Endodermal cell (in vitro differentiated cells): ENCODE measurements around the gene ZNF670. TPM values are rescaled to one million over a fixed set of nuclear protein-coding genes. Genes with fewer than 3 reads are reported as not detected.
A peak's percentile ranks its signal among the peaks of the same experiment; 100 is the strongest.

Source experiments
- DNase-seq: peaks from one replicate; pipeline ENCODE4 v3.0.0-alpha.2; 2017
- H3K27ac ChIP-seq: 2 replicates; pipeline ENCODE4 v1.5.1; 2013; ENCODE audit warnings: mild to moderate bottlenecking, low read depth, low read length, moderate library complexity
- H3K27me3 ChIP-seq: 2 replicates; pipeline ENCODE4 v1.6.1; 2013; ENCODE audit warnings: mild to moderate bottlenecking, low read length, moderate library complexity; ENCODE audit not compliant: insufficient read depth, control insufficient read depth, poor library complexity, severe bottlenecking
- H3K36me3 ChIP-seq: 2 replicates; pipeline ENCODE4 v1.7.0; 2013; ENCODE audit warnings: mild to moderate bottlenecking, low read length, moderate library complexity; ENCODE audit not compliant: control insufficient read depth, insufficient read depth
- H3K4me1 ChIP-seq: one replicate; pipeline ENCODE4 v1.7.0; 2013; ENCODE audit warnings: low read length; ENCODE audit not compliant: control insufficient read depth, insufficient read depth
- H3K4me3 ChIP-seq: 2 replicates; pipeline ENCODE4 v1.5.1; 2013; ENCODE audit warnings: mild to moderate bottlenecking, low read length, moderate library complexity
- H3K9ac ChIP-seq: 2 replicates; pipeline ENCODE4 v1.6.1; 2013; ENCODE audit warnings: mild to moderate bottlenecking, low read length, moderate library complexity; ENCODE audit not compliant: poor library complexity, severe bottlenecking; ENCODE audit errors: extremely low read depth
- H3K9me3 ChIP-seq: 2 replicates; pipeline ENCODE4 v1.6.1; 2013; ENCODE audit warnings: mild to moderate bottlenecking, low read length, moderate library complexity; ENCODE audit not compliant: control insufficient read depth
- H3K27ac Mint-ChIP-seq: 2 replicates; pipeline ENCODE4 v1.8.0; 2020; ENCODE audit warnings: mixed read lengths
- H3K27me3 Mint-ChIP-seq: 2 replicates; pipeline ENCODE4 v1.8.0; 2021; ENCODE audit warnings: mild to moderate bottlenecking, mixed read lengths; ENCODE audit not compliant: insufficient read depth
- H3K36me3 Mint-ChIP-seq: 2 replicates; pipeline ENCODE4 v1.8.0; 2020; ENCODE audit warnings: low read depth, mixed read lengths
- H3K4me1 Mint-ChIP-seq: 2 replicates; pipeline ENCODE4 v1.8.0; 2020; ENCODE audit warnings: mixed read lengths
- H3K4me3 Mint-ChIP-seq: 2 replicates; pipeline ENCODE4 v1.8.0; 2020; ENCODE audit warnings: mild to moderate bottlenecking, moderate library complexity, mixed read lengths
- H3K9me3 Mint-ChIP-seq: 2 replicates; pipeline ENCODE4 v1.8.0; 2020; ENCODE audit warnings: mild to moderate bottlenecking, mixed read lengths
- WGBS, 2 experiments: methylation state at CpG; one replicate each; pipeline versions ENCODE4 v1.1.5 to v1.1.7; 2013; ENCODE audit warnings: missing lambda C conversion rate in 2 of 2, mixed read lengths in 1 of 2; ENCODE audit not compliant: insufficient coverage in 1 of 2, insufficient read length in 1 of 2; 5-methylcytosine and 5-hydroxymethylcytosine counted together
- total RNA-seq, 2 donors: library from RNA; stranded (reverse); fragmentation: NEBNext Ultra II Directional in 1 of 2; extraction: Animal tissue kit (Norgen Biotek cat#: 25700) in 1 of 2; gene quantifications; 2 replicates in 1 of 2; 3 replicates in 1 of 2; pipeline ENCODE4 v1.2.1, GENCODE V29; 2021
- TF ChIP-seq, protein P1 (sequence below): fragments of 200-600 bp; sonication (generic); conservative IDR thresholded peaks from 2 replicates; pipeline ENCODE4 v1.5.0; 2021; ENCODE audit warnings: antibody characterized with exemption, mild to moderate bottlenecking

Gene ZNF670
- total RNA-seq, 2 donors from 2014 or later: 10.9 to 15.7 TPM

- peaks cover 11% of the 10 kb centered on the region for H3K4me1 Mint-ChIP-seq
- no peak overlapping the region for H3K9ac ChIP-seq
Measured at GRCh38 chr1:247112479-247112781, 33.8 kb upstream of the ZNF670 start.

GRCh38 chr1:247111700-247112478 is 33.3 kb upstream of the ZNF670 start:
- Histone ChIP-seq H3K4me3 (peak overlapping the region; percentile 78), H3K4me1 (no peaks in the 10 kb centered on the region), H3K27ac (no peak overlapping the region), H3K36me3 (no peaks in the 10 kb centered on the region), H3K9ac (peak overlapping the region; percentile 30), H3K9me3 (no peaks in the 10 kb centered on the region), H3K27me3 (peaks cover 17% of the 10 kb centered on the region)
- peak overlapping the region; percentile 39 for H3K27ac Mint-ChIP-seq
- H3K27me3 Mint-ChIP-seq: peaks cover 50% of the 10 kb centered on the region
- H3K4me1 Mint-ChIP-seq: peaks cover 11% of the 10 kb centered on the region
- H3K9me3 Mint-ChIP-seq: peaks cover 2% of the 10 kb centered on the region
- DNase-seq: peak; percentile 80
- no peaks in the 10 kb centered on the region for H3K36me3 Mint-ChIP-seq
- 4 to 7% methylated on average over 21 to 78 of the region's 78 CpGs for WGBS, 2 experiments
- peak overlapping the region; percentile 60 for H3K4me3 Mint-ChIP-seq
- TF ChIP-seq, protein P1, sequence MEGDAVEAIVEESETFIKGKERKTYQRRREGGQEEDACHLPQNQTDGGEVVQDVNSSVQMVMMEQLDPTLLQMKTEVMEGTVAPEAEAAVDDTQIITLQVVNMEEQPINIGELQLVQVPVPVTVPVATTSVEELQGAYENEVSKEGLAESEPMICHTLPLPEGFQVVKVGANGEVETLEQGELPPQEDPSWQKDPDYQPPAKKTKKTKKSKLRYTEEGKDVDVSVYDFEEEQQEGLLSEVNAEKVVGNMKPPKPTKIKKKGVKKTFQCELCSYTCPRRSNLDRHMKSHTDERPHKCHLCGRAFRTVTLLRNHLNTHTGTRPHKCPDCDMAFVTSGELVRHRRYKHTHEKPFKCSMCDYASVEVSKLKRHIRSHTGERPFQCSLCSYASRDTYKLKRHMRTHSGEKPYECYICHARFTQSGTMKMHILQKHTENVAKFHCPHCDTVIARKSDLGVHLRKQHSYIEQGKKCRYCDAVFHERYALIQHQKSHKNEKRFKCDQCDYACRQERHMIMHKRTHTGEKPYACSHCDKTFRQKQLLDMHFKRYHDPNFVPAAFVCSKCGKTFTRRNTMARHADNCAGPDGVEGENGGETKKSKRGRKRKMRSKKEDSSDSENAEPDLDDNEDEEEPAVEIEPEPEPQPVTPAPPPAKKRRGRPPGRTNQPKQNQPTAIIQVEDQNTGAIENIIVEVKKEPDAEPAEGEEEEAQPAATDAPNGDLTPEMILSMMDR: no peak

More at GRCh38 chr1:247112479-247112781, 33.8 kb upstream of the ZNF670 start:
- H3K27me3 ChIP-seq: peaks cover 17% of the 10 kb centered on the region
- peak overlapping the region; percentile 78 for H3K4me3 ChIP-seq
- peaks cover 50% of the 10 kb centered on the region for H3K27me3 Mint-ChIP-seq
- no peak for DNase-seq
- H3K9me3 ChIP-seq: no peaks in the 10 kb centered on the region
- H3K36me3 Mint-ChIP-seq: no peaks in the 10 kb centered on the region
- no peaks in the 10 kb centered on the region for H3K36me3 ChIP-seq
- 76 to 91% methylated on average over 5 to 9 of the region's 9 CpGs for WGBS, 2 experiments
- peaks cover 2% of the 10 kb centered on the region for H3K9me3 Mint-ChIP-seq
- peak overlapping the region; percentile 60 for H3K4me3 Mint-ChIP-seq
- H3K27ac ChIP-seq: no peak overlapping the region
- TF ChIP-seq, protein P1: no peak
- H3K4me1 ChIP-seq: no peaks in the 10 kb centered on the region
- H3K27ac Mint-ChIP-seq: no peak overlapping the region

- Histone ChIP-seq H3K9me3 (no peaks in the 10 kb centered on the region), H3K9ac (peak overlapping the region; percentile 30), H3K36me3 (no peaks in the 10 kb centered on the region), H3K4me3 (peak overlapping the region; percentile 78), H3K27ac (no peak overlapping the region), H3K27me3 (peaks cover 17% of the 10 kb centered on the region), H3K4me1 (no peaks in the 10 kb centered on the region)
- H3K9me3 Mint-ChIP-seq: peaks cover 3% of the 10 kb centered on the region
- no peak overlapping the region for H3K27ac Mint-ChIP-seq
- H3K36me3 Mint-ChIP-seq: no peaks in the 10 kb centered on the region
- H3K4me3 Mint-ChIP-seq: peak overlapping the region; percentile 60
- H3K27me3 Mint-ChIP-seq: peaks cover 50% of the 10 kb centered on the region
- TF ChIP-seq, protein P1: no peak
- WGBS, 2 experiments: 1% methylated on average over 62 of the region's 62 CpGs; no CpG with 5 or more reads in 1 of the 2 experiments
- peaks cover 11% of the 10 kb centered on the region for H3K4me1 Mint-ChIP-seq
- no peak for DNase-seq
Measured at GRCh38 chr1:247111259-247111699, 32.7 kb upstream of the ZNF670 start.
